HG02798 (cell line): ENCODE results near the gene LRP10.

Source experiments
- ATAC-seq: cut with Tn5 transposase; IDR thresholded peaks from one replicate; pipeline ENCODE4 v1.9.1; 2021; ENCODE audit warnings: mild to moderate bottlenecking; ENCODE audit not compliant: unreplicated experiment, poor library complexity

Gene LRP10

GRCh38 chr14:22915886-22916521 is 44.5 kb downstream of the LRP10 start:
- ATAC-seq, result no peak

DNA sequence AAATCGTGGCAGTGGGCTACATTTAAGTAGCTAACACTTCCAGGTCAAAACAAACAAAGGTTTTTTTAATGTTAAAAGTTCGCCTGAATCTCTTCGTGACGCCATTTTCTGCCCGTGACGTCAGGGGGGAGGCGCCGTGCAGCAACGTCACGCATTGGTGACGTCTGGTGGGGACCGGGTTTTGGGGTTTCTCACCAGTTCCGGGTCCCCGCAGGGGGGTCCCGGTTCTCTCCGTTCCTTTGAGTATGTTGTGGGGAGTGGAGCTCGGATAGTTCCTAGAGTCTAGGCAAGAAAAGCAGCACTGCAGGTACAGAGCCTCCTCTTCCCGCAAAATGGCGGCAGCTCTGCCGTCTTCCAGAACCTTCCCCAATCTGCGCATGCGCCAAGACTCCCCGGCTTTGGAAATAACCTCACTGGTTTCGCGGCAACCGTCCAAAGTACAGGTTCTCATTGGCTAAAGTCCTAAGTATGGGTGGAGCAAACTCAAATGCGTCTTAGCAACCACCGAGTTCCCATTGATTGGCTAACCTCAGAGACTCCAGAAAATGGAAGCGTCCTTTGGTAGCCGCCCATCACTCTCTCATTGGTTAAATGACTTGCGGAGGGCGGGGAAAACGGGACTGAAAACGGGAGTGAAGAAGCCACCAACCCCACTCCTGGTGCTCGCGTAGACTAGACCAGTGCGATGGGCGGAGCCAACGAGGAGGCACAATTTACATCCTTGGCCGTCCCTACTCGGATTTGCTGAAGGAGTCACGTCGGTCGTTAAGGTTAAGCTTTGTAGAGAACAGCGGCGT is 47.5 kb downstream of the LRP10 start, which contains the start of gene RBM23:
TSS of gene RBM23 (minus strand) at position 346 of the 797 bp plus-strand sequence.
- ATAC-seq, result peak; percentile 91

- no peak for ATAC-seq
Observed at GRCh38 chr14:22919601-22919921, 48.0 kb downstream of the LRP10 start.

DNA sequence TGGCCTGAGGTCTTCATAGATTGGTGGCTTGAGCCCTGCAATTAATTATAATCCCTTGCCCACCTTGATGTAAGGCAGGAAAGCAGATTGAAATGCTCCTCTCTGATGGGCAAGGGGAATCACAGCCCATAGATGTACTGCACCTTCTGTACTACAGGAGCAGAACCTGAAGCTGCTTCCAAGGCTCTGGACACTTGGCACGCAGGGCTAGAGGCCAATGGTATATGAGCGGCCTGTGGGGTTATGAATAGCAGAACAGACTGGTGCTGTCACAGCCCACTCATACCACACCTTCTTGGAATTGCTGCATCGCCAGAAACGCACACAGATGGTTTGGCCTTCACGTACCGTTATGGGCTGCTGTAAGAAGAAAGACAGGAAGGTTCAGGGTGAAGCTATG is 49.2 kb downstream of the LRP10 start:
- no peak for ATAC-seq

GRCh38 chr14:22922294-22922693 is 50.8 kb downstream of the LRP10 start:
- no peak for ATAC-seq

DNA sequence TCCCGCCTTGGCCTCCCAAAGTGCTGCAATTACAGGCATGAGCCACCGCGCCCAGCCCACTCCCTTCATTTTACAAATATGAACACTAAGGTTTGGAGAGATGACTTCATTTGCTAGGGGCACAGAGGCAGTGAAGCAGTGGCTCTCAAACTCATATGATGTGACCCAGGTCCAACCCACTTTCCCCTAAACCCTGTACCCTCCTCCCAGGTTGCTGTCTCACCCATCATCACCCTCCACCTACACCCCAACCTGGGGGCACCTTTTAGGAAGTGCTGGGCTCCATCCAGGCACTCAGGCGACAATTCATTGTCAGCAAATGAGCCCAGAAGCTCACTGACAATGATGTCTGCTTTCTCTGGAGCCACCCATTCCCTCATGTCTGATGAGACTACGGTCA is 52.2 kb downstream of the LRP10 start:
- no peak for ATAC-seq

DNA sequence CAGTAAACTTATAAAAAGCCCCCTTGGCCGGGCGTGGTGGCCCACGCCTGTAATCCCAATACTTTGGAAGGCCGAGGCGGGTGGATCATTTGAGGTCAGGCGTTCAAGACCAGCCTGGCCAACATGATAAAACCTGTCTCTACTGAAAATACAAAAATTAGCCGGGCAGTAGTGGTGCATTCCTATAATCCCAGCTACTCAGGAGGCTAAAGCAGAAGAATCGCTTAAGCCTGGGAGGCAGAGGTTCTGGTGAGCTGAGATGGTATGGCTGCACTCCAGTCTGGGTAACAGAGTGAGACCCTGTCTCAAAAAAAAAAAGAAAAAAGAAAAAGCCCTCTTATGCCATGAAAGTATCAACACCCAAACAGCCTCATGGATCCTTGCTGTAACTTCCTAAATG is 54.0 kb downstream of the LRP10 start:
- ATAC-seq, result no peak

- no peak for ATAC-seq
Observed at GRCh38 chr14:22926316-22926715, 54.8 kb downstream of the LRP10 start.

DNA sequence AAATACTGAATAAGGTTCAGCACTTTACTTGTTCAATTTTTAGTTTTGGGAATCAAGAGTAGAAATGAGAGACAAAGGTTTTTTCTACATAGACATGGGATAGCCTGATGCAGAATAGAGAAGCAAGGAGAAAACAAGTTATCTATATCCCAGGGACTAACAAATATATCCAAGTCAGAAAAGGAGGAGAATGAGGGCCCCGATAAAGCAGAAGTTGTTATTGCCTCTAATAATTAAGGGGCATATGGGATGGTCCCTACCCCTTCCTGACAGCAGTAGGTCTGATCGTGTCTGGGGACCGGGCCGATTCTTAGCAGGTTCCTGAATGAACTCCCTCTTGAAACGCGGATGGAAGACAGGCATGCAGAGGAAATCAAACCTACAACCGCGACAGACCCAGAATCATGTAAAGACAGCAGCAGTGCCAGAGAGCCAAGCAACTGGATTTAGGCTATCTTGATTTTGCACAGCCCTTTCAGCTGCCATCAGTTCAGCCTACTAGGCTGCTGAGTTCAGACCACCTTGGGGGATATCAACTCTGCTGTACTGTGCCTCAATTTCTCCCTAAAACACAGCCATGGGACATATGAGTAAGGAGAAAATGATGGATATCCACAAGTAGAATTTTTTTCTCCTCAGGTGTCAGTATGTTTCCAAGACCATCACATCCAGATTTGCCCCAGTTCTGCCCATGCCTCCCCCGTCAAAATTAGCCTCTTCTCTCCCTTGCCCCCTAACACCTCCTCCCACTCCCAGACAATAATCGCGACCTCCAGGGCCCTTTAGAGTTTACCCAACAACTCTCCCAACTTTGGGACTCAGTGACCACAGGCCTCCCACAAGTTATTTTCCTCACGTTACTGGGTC is 56.9 kb downstream of the LRP10 start:
- no peak for ATAC-seq

GRCh38 chr14:22929104-22929960 is 57.8 kb downstream of the LRP10 start, which contains the start of gene PRMT5:
PRMT5 (minus strand) TSS chr14:22929376; CDS start chr14:22929361, 15 bp downstream.
- ATAC-seq, result peak; percentile 92

DNA sequence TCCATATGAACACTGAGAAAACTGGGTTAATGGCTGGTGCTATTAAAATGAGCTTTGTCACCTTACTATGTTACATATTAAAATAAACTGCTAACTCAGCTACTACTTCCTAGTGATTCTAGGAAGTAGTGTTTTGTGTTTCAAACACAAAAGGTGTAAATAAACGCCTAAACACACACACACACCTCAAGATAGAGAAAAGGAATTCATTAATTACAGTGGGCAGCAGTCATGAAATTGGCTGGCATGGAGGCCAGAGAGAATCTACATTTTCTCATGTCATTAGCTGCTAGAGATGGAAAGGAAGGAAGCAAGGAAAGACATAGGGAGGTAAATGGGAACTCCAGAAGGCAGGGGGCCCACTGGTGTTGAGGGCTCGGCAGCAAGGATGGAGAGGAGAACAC is 58.4 kb downstream of the LRP10 start:
- no peak for ATAC-seq
